RKO (cell line): ENCODE data around the gene MBNL2.
A peak's percentile ranks its signal among the peaks of the same experiment; 100 is the strongest.
"Not testable (repeated sequence)": the region's sequence is repeated elsewhere in the genome, so short reads cannot be mapped to it uniquely, and the experiment has no call there.

Experiments
- DNase-seq: peaks from one replicate; pipeline ENCODE4 v3.0.0-alpha.2; 2016; ENCODE audit warnings: low spot score

The MBNL2 gene

GRCh38 chr13:97221989-97222700 lies at the start of gene MBNL2:
MBNL2 (plus strand) TSS chr13:97222333; CDS start chr13:97276236, 53,903 bp downstream.
- DNase-seq, result peak; percentile 93

GRCh38 chr13:97174638-97175037 lies 47.5 kb upstream of the MBNL2 start:
- no peak for DNase-seq

GRCh38 chr13:97175041-97175440 lies 47.1 kb upstream of the MBNL2 start:
- DNase-seq, result no peak

GRCh38 chr13:97179501-97179900 lies 42.6 kb upstream of the MBNL2 start:
- DNase-seq, result no peak

GRCh38 chr13:97182111-97182890 lies 39.8 kb upstream of the MBNL2 start:
- no peak for DNase-seq

- no peak for DNase-seq
These were observed 36.8 kb upstream of the MBNL2 start for GRCh38 chr13:97185291-97185690.

GRCh38 chr13:97185751-97186150 lies 36.4 kb upstream of the MBNL2 start:
- DNase-seq, result no peak

- DNase-seq, result no peak
These were observed 33.9 kb upstream of the MBNL2 start for GRCh38 chr13:97188207-97188606.

GRCh38 chr13:97189928-97190327 lies 32.2 kb upstream of the MBNL2 start:
- DNase-seq, result no peak

- DNase-seq, result no peak
These were observed 31.0 kb upstream of the MBNL2 start for GRCh38 chr13:97191142-97191541.

- no peak for DNase-seq
These were observed 30.5 kb upstream of the MBNL2 start for GRCh38 chr13:97191615-97192014.

GRCh38 chr13:97192166-97192565 lies 30.0 kb upstream of the MBNL2 start:
- DNase-seq, result no peak

- no peak for DNase-seq
These were observed 28.6 kb upstream of the MBNL2 start for GRCh38 chr13:97193577-97193976.

- peak; percentile 12 for DNase-seq
These were observed 27.7 kb upstream of the MBNL2 start for GRCh38 chr13:97194479-97194878.

- no peak for DNase-seq
These were observed 25.8 kb upstream of the MBNL2 start for GRCh38 chr13:97196340-97196739.

GRCh38 chr13:97198753-97199152 lies 23.4 kb upstream of the MBNL2 start:
- DNase-seq, result no peak

GRCh38 chr13:97199451-97199850 lies 22.7 kb upstream of the MBNL2 start:
- no peak for DNase-seq

GRCh38 chr13:97200081-97200942 lies 21.8 kb upstream of the MBNL2 start:
- DNase-seq, result no peak

GRCh38 chr13:97202761-97203160 lies 19.4 kb upstream of the MBNL2 start:
- DNase-seq, result no peak

GRCh38 chr13:97205465-97205864 lies 16.7 kb upstream of the MBNL2 start:
- no peak for DNase-seq

- no peak for DNase-seq
These were observed 16.2 kb upstream of the MBNL2 start for GRCh38 chr13:97205982-97206381.

GRCh38 chr13:97207252-97207651 lies 14.9 kb upstream of the MBNL2 start:
- DNase-seq, result not testable (repeated sequence)

- no peak for DNase-seq
These were observed 10.8 kb upstream of the MBNL2 start for GRCh38 chr13:97211300-97211699.
